HG02759 (cell line): Measurements from ENCODE around the gene SDCCAG8.
A peak's percentile ranks its signal among the peaks of the same experiment; 100 is the strongest.

Experiments
- ATAC-seq: cut with Tn5 transposase; IDR thresholded peaks from one replicate; pipeline ENCODE4 v1.9.1; 2021; ENCODE audit warnings: mild to moderate bottlenecking, moderate library complexity; ENCODE audit not compliant: unreplicated experiment

Gene SDCCAG8

DNA sequence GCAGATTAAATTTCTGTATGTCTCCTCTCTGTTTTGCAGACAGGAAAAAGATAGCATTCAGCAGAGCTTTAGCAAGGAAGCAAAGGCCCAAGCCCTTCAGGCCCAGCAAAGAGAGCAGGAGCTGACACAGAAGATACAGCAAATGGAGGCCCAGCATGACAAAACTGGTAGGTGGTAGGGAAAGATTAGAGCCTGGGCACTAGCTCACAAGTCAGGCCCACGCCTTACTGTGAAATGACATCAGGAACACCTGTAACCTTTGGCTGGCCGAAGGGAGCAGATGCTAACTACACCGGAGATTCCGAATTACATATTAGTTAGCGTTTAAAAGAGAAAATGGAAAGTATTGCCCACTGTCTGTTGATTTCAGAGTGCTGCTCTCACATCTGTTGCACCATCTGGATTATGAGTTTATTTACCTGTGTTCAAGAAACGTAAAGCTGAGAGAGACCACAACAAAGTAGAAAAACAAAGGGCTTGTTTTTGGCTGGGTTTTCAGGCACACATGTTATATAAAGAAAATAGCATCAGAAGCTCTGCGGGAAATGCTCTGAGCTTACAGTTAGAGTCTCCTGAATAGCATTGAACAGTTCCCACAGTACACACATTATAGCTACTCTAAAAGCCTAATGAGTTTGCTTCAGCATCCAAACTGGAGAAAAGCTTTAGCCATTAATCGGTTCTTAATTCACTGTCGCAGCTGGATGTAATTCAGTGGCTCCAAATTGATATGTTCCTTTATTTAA lies 160.0 kb downstream of the SDCCAG8 start:
- ATAC-seq: no peak

- ATAC-seq: no peak
Observed at GRCh38 chr1:243416495-243416894, 160.7 kb downstream of the SDCCAG8 start.

GRCh38 chr1:243420016-243420945 lies 164.4 kb downstream of the SDCCAG8 start:
- no peak for ATAC-seq

- ATAC-seq: peak; percentile 8
Observed at GRCh38 chr1:243420946-243421685, 165.3 kb downstream of the SDCCAG8 start.

GRCh38 chr1:243421784-243422183 lies 165.9 kb downstream of the SDCCAG8 start:
- ATAC-seq: peak; percentile 97

DNA sequence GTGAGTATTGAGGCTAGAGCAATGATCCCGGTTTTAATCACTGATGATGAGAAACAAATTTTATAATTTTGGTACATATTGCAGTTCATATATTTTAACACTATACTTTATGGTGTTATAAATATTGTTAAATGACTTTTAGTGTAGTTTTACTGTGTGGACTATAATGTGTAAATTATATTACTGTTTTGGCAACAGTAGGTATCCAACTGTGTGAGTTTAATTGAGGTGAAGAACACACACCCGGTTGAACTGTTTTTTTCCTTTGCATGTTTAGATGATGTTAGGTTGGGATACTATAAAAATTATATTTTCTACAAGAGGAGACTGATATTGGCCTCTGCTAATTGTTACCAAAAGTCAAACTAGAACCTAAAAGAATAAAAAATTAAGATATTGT lies 166.5 kb downstream of the SDCCAG8 start:
- ATAC-seq: no peak

- ATAC-seq: no peak
Observed at GRCh38 chr1:243428084-243428483, 172.2 kb downstream of the SDCCAG8 start.

DNA sequence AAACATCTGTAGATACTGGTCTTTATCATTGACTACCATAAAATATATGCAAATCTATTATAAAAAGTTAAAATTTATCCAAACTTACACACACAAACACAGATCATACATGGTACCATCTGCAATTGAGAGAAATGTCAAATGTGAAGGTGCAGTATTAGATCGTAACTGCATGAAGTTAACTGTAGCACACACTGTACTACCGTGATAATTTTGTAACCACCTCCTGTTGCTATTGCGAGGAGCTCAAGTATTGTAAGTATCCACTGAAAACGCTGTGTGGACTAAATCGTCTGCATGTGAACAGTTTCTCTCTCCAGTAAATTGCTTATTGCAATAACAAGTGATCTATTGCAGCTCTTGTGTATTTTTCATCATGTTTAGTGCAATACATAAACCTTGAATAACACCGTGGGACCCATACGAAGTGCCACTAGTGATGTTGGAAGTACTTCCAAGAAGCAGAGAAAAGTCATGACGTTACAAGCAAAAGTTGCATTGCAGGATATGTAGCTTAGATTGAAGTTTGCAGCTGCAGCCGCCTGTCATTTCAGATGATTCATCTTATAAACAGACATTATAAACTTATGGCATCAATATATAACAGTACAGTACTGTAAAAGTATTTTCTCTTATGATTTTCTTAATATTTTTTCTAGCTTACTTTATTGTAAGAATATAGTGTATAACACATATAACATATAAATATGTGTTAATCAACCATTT lies 172.9 kb downstream of the SDCCAG8 start:
- ATAC-seq: no peak

DNA sequence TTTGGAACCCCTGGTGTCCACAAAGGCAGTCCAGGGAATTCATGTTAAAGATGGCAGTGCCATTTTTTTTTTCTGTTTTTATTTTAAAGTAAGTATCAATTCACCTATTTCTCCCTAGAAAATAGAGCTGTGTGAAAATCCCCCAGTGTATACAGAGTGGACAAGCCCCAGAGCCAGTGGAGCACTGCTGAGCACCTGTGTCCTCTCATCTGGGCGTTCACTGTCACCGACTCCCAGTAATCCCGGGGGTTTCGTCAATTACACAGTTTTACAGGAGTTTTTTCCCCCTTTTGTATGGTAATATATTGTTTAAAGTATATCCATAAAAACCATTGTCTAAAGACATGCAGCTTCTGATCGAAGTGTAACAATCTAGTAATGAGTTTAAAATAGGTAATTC lies 175.8 kb downstream of the SDCCAG8 start:
- no peak for ATAC-seq

DNA sequence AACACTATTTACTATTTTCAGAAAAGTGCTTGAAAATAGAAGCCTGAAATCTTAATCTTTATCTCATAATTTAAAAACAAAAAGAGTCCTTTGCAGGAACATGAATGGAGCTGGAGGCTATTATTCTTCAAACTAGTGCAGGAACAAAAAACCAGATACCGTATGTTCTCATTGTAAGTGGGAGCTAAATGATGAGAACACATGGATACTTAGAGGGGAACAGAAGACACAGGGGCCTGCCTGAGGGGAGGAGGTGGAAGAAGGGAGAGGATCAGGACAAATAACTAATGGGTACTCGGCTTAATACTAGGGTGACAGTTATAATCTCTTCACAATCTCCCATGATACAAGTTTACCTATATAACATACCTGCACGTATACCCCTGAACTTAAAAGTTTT lies 176.3 kb downstream of the SDCCAG8 start:
- ATAC-seq: no peak

DNA sequence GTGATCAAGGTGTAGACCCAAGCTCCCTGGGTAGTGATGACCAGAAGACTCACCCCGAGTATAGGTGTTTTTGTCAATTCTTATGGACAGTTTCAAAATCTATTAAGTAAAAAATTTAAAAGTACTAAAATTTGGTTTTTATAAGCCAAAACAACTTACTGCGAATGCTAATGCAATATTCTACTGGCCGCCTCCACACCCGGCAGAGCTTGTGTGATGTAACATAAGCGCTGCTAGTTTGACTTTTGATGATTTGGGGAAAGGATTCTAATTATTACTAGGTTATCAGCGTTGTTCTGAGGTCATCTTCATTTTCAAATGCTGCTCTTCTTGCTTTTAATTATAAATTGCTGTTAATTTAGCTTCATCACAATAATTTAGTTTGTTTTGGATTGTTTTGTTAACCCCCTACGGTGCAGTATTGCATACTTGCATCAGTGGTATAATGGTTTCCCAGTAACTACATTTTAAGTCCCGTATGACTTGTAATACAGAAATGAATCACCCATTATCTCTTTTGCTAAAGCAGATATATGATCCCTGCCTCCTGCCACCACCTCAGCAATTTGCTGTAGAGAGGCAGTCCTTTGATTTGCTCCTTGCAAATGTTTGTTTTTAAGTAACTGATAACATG lies 178.0 kb downstream of the SDCCAG8 start:
- ATAC-seq: no peak

DNA sequence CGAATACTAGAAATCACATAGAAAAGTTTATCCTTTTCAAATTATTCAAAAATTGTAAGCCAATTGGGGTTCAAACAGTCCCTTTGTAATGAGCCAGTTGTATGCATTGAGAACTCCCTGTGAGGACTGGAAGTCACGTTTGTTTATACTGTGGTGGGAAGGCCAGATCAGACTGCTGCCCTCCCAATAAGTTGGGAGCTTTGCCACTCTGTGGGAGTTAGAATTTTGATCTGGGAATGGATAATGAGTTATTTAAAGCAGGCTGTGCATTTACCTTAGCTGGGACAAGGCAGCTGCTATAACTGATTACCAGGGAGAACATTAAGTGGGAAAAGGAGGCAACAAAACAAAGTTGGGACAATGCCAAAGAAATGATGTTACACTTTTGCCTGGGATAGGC lies 178.8 kb downstream of the SDCCAG8 start:
- no peak for ATAC-seq

- no peak for ATAC-seq
Observed at GRCh38 chr1:243435836-243436235, 180.0 kb downstream of the SDCCAG8 start.

DNA sequence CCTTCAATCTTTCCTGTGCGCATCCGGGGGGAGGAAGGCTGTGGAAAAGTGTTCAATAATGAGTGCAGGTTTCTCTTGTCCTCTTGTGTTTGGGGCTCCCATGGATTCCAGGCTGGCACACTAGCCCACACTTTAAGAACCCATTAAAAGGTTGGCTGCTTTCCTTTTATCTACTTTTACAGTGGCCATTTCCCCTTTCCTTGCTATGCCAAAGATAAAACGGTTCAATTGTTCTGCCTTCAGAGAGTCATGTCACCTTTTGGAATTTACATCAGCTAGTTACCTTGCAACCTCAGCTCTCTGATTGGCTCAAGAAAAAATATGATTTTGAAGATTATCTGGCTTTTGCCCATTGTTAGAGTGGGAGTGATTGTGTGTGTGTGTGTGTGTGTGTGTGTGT lies 182.3 kb downstream of the SDCCAG8 start:
- no peak for ATAC-seq

DNA sequence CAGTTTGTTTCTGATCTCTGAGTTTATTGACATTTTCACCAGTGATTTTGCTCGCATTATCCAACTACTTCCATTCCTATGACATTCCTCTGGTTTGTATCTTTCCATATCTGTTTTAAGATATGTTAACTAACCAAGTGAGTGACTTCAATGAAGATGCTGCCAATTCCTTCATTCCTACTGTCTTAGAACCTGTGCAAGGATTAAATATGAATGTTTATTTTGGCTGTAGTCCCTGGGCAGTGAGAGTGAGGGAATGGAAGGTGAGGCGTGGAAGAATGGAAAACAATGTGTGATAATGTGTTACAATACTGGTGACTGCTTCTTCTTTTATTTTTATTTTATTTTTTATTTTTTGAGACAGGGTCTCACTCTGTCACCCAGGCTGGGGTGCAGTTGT lies 183.0 kb downstream of the SDCCAG8 start:
- no peak for ATAC-seq

DNA sequence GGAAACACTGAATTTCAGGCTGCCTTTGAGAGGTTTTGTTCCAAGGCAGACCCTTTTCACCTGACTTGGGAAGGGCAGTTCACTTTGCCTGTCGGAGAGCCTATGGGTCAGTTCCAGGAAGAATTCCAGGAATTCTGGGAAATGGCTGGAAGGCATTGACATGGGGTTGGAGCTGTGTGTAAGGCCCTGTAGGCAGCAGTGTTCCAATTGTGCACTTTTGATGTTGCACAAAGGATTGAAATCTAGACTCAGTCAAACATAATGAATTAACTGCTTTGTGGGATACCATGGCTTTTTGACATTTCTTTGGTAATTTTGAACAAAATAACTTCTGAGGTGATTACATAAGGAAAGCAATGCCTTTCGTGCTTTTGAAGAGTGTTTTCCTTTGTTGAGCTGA lies 184.6 kb downstream of the SDCCAG8 start:
- no peak for ATAC-seq

GRCh38 chr1:243441601-243442000 lies 185.8 kb downstream of the SDCCAG8 start:
- ATAC-seq: no peak

DNA sequence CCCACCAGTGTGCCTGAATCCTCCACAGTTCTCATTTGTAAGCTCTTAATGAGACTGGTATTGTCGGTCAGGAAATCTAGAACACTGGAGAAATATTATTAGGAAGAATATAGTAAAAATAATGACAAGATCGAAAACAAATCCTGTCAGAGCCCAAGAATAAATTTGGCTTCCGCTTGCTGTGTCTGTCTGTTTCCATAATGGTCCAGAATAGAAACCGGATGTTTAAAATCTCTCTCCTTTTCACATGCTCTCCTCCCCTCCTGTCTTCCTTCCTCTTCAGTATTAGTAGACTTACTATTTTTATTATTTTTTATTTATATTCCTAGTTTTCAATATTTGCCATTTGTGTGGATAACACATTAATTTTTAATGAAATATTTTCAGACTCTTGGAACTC lies 187.7 kb downstream of the SDCCAG8 start:
- ATAC-seq: no peak

GRCh38 chr1:243447347-243447746 lies 191.5 kb downstream of the SDCCAG8 start:
- no peak for ATAC-seq

DNA sequence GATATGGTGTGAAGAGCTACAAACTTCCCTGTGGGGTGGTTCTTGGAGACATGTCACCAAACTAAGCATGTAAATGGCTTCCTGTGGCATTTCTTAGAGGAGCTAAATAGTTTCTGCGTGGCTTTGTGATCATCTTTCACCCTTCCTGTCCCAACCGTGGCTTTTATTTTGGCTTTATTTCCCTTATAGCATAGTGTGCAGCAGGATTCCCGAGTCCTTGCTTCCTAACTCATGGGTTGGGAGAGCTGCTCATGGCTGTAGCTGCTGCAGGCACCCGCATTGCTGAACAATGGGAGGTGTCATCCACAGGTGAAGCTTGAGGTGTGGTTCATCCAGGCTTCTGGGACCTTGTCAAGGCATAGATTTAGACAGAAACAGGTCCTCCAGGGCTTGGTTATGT lies 192.0 kb downstream of the SDCCAG8 start:
- ATAC-seq: no peak
